SK-N-SH (cell line): Measurements from ENCODE around the gene MRPS7. TPM values are rescaled to one million over a fixed set of nuclear protein-coding genes. Genes with fewer than 3 reads are reported as not detected.

Experiments used
- CTCF ChIA-PET: fragments of 300-600, 350-600 bp; formaldehyde crosslinking; extraction: SDS; loops from one replicate; lab custom pipeline; 2021; lab: Yijun Ruan, JAX
- POLR2A ChIA-PET: fragments of 350-600 bp; sonication (Branson Sonifier 250); formaldehyde crosslinking; extraction: SDS; loops from one replicate; lab custom pipeline; 2020; ENCODE audit warnings: antibody characterized with exemption, inconsistent platforms; lab: Yijun Ruan, JAX
- DNase-seq: peaks from one replicate; pipeline ENCODE4 v3.0.0; 2012
- H2AFZ ChIP-seq: fragments of 200-600 bp; sonication (generic); 2 replicates; pipeline ENCODE4 v1.8.1; 2016; ENCODE audit warnings: antibody characterized with exemption, mild to moderate bottlenecking, low read depth
- H3F3A ChIP-seq: fragments of 200-600 bp; sonication (generic); replicated peaks from 2 replicates; pipeline ENCODE3; 2016; ENCODE audit warnings: antibody characterized with exemption, mild to moderate bottlenecking; ENCODE audit not compliant: insufficient read depth
- H3K27ac ChIP-seq, 2 experiments: fragments of 200-500 bp in 1 of 2; fragments of 200-600 bp in 1 of 2; sonication (Bioruptor generic) in 1 of 2; sonication (generic), shearing (Covaris generic) in 1 of 2; 2 replicates each; pipeline versions ENCODE4 v1.5.1 to v1.6.1; 2014 to 2016; ENCODE audit warnings: low read depth in 2 of 2, inconsistent platforms in 1 of 2, low read length in 1 of 2, mild to moderate bottlenecking in 1 of 2, mixed read lengths in 1 of 2
- H3K27me3 ChIP-seq: fragments of 200-600 bp; sonication (generic), shearing (Covaris generic); 2 replicates; pipeline ENCODE4 v1.6.1; 2016; ENCODE audit warnings: mixed run types; ENCODE audit not compliant: insufficient read depth
- H3K36me3 ChIP-seq, 2 experiments: fragments of 200-500 bp in 1 of 2; fragments of 200-600 bp in 1 of 2; sonication (Bioruptor generic) in 1 of 2; sonication (generic) in 1 of 2; replicated peaks in 1 of 2; 2 replicates each; pipeline versions ENCODE3 to v1.5.1; 2014 to 2016; ENCODE audit warnings: low read length in 1 of 2, mild to moderate bottlenecking in 1 of 2; ENCODE audit not compliant: insufficient read depth in 2 of 2, control insufficient read depth in 1 of 2
- H3K4me1 ChIP-seq, 2 experiments: fragments of 200-500 bp in 1 of 2; fragments of 200-600 bp in 1 of 2; sonication (Bioruptor generic) in 1 of 2; sonication (generic), shearing (Covaris generic) in 1 of 2; 2 replicates each; pipeline versions ENCODE4 v1.5.1 to v1.6.1; 2014 to 2016; ENCODE audit warnings: low read depth in 1 of 2, low read length in 1 of 2, mixed run types in 1 of 2; ENCODE audit not compliant: insufficient read depth in 2 of 2, control insufficient read depth in 1 of 2
- H3K4me2 ChIP-seq: fragments of 200-600 bp; sonication (generic), shearing (Covaris generic); 2 replicates; pipeline ENCODE4 v1.6.1; 2017; ENCODE audit warnings: mixed run types
- H3K4me3 ChIP-seq, 2 experiments: fragments of 200-500 bp in 1 of 2; fragments of 200-600 bp in 1 of 2; sonication (Bioruptor generic) in 1 of 2; sonication (generic), shearing (Covaris generic) in 1 of 2; 2 replicates each; pipeline versions ENCODE4 v1.5.1 to v1.8.1; 2014 to 2016; ENCODE audit warnings: low read depth in 2 of 2, inconsistent platforms in 1 of 2, low read length in 1 of 2, mild to moderate bottlenecking in 1 of 2, mixed read lengths in 1 of 2, moderate library complexity in 1 of 2
- H3K79me2 ChIP-seq: fragments of 200-600 bp; sonication (generic); 2 replicates; pipeline ENCODE4 v1.8.1; 2017; ENCODE audit warnings: mild to moderate bottlenecking; ENCODE audit not compliant: insufficient read depth
- H3K9ac ChIP-seq: fragments of 200-600 bp; sonication (generic); 2 replicates; pipeline ENCODE4 v1.6.1; 2017; ENCODE audit warnings: mixed run types
- H3K9me2 ChIP-seq: fragments of 200-600 bp; sonication (generic); 2 replicates; pipeline ENCODE4 v1.6.1; 2017; ENCODE audit warnings: mixed run types
- H3K9me3 ChIP-seq: fragments of 200-600 bp; sonication (generic); 2 replicates; pipeline ENCODE4 v1.6.1; 2017; ENCODE audit warnings: mixed run types, mild to moderate bottlenecking, moderate library complexity
- H4K20me1 ChIP-seq: fragments of 200-600 bp; sonication (generic); 2 replicates; pipeline ENCODE4 v1.6.1; 2017; ENCODE audit warnings: mild to moderate bottlenecking, mixed run types; ENCODE audit not compliant: insufficient read depth
- EP300 ChIP-seq, 2 experiments: IDR thresholded peaks; 2 replicates each; pipeline versions ENCODE4 v1.4.0 to v1.6.1; 2012; ENCODE audit warnings: borderline replicate concordance in 1 of 2, low read depth in 1 of 2, low read length in 1 of 2
- FOSL2 ChIP-seq: IDR thresholded peaks from 2 replicates; pipeline ENCODE4 v1.4.0; 2012; ENCODE audit warnings: low read depth, mild to moderate bottlenecking, moderate library complexity, borderline replicate concordance
- FOXJ3 ChIP-seq: sonication (generic); formaldehyde crosslinking; IDR thresholded peaks from 2 replicates; pipeline ENCODE4 v1.5.1; 2020; ENCODE audit warnings: mild to moderate bottlenecking, missing genetic modification reagents
- GABPA ChIP-seq: IDR thresholded peaks from 2 replicates; pipeline ENCODE4 v1.4.0; 2012; ENCODE audit warnings: low read depth, mild to moderate bottlenecking
- GATA2 ChIP-seq: sonication (generic); formaldehyde crosslinking; IDR thresholded peaks from 2 replicates; pipeline ENCODE4 v1.5.0; 2020; ENCODE audit warnings: mild to moderate bottlenecking, missing genetic modification reagents
- MXI1 ChIP-seq: IDR thresholded peaks from 2 replicates; pipeline ENCODE4 v1.6.1; 2012; ENCODE audit warnings: mild to moderate bottlenecking, low read depth, low read length, improper control_type of control experiment
- NRF1 ChIP-seq: IDR thresholded peaks from 2 replicates; pipeline ENCODE4 v1.6.1; 2012; ENCODE audit warnings: low read depth, mild to moderate bottlenecking, low read length
- POLR2AphosphoS5 ChIP-seq: IDR thresholded peaks from 2 replicates; pipeline ENCODE4 v1.6.1; 2012; ENCODE audit warnings: low read depth, low read length
- RCOR1 ChIP-seq: fragments of 150-350 bp; IDR thresholded peaks from 2 replicates; pipeline ENCODE4 v1.6.1; 2017; ENCODE audit warnings: antibody characterized with exemption, low read length
- REST ChIP-seq: IDR thresholded peaks from 2 replicates; pipeline ENCODE4 v1.6.1; 2012; ENCODE audit warnings: mild to moderate bottlenecking, low read depth, low read length, moderate library complexity
- SIN3A ChIP-seq: IDR thresholded peaks from 2 replicates; pipeline ENCODE4 v1.6.1; 2012; ENCODE audit warnings: low read depth, mild to moderate bottlenecking, low read length, moderate library complexity, borderline replicate concordance
- TAF1 ChIP-seq: IDR thresholded peaks from 2 replicates; pipeline ENCODE4 v1.6.1; 2012; ENCODE audit warnings: low read depth, mild to moderate bottlenecking, low read length, moderate library complexity, borderline replicate concordance
- TCF12 ChIP-seq: IDR thresholded peaks from 2 replicates; pipeline ENCODE4 v1.4.0; 2012
- ZBTB33 ChIP-seq: IDR thresholded peaks from 2 replicates; pipeline ENCODE4 v1.4.0; 2012; ENCODE audit warnings: low read depth, borderline replicate concordance
- WGBS: methylation state at CpG from one replicate; pipeline ENCODE4 v1.1.6; 2017; ENCODE audit warnings: low lambda C conversion rate; 5-methylcytosine and 5-hydroxymethylcytosine counted together
- polyA plus RNA-seq, 3 experiments: library from polyadenylated mRNA; depleted of rRNA; stranded (reverse); fragments of >200 nt; gene quantifications; 2 replicates each; pipeline ENCODE4 v1.2.3, GENCODE V29; 2012

The MRPS7 gene
- polyA plus RNA-seq, 1 of the 3 experiments (the other 2 are of a cell fraction): 82.8 TPM

- H3K79me2 ChIP-seq: no peaks in the 10 kb centered on the region
- H4K20me1 ChIP-seq: no peaks in the 10 kb centered on the region
- no peak for TF ChIP-seq GABPA
- TF ChIP-seq REST: no peak
- no peak for TF ChIP-seq SIN3A
- no peak for TF ChIP-seq ZBTB33
- TF ChIP-seq MXI1: no peak
- no peak for TF ChIP-seq EP300 (IDR thresholded peaks at IDR 0.05; ENCODE audit: borderline replicate concordance in 1 of 2, low read depth in 1 of 2, low read length in 1 of 2)
- no peak for TF ChIP-seq TAF1
- no peaks in the 10 kb centered on the region for H3K36me3 ChIP-seq
- H3K4me1 ChIP-seq: no peaks in the 10 kb centered on the region
- no peak overlapping the region for H3K27ac ChIP-seq
- H3K9me3 ChIP-seq: no peaks in the 10 kb centered on the region
- peaks cover 9% of the 10 kb centered on the region for H3F3A ChIP-seq
- no peak overlapping the region for H2AFZ ChIP-seq
- no peak overlapping the region for H3K9ac ChIP-seq
- DNase-seq: no peak
- 85% methylated on average over 17 of the region's 17 CpGs for WGBS
- no peak overlapping the region for H3K4me2 ChIP-seq
- POLR2A ChIA-PET: no interaction called here
- H3K9me2 ChIP-seq: no peaks in the 10 kb centered on the region
- no peaks in the 10 kb centered on the region for H3K27me3 ChIP-seq
- no peak overlapping the region for H3K4me3 ChIP-seq
- CTCF ChIA-PET: interaction anchor here (0.6 to 2.4 kb wide), 6 partner anchors 11 to 111 kb away, joined by 3 to 8 read pairs (median 4); partner anchors contain the start of genes GGA3, MIF4GD, MRPS7 and SLC25A19
These were observed 40.0 kb downstream of the MRPS7 start for GRCh38 chr17:75301502-75302206.

- DNase-seq: no peak
- no peaks in the 10 kb centered on the region for H3K9me2 ChIP-seq
- H3F3A ChIP-seq: no peaks in the 10 kb centered on the region
- no peak overlapping the region for H3K4me2 ChIP-seq
- H3K9ac ChIP-seq: no peak overlapping the region
- POLR2A ChIA-PET: no interaction called here
- H3K4me1 ChIP-seq: no peaks in the 10 kb centered on the region
- no peaks in the 10 kb centered on the region for H3K36me3 ChIP-seq
- H3K79me2 ChIP-seq: no peaks in the 10 kb centered on the region
- no peaks in the 10 kb centered on the region for H4K20me1 ChIP-seq
- no peaks in the 10 kb centered on the region for H3K27me3 ChIP-seq
- no peak overlapping the region for H3K27ac ChIP-seq
- no peak overlapping the region for H3K4me3 ChIP-seq
- H3K9me3 ChIP-seq: no peaks in the 10 kb centered on the region
- WGBS: 78% methylated on average over 13 of the region's 13 CpGs
- CTCF ChIA-PET: interaction anchor here (0.5 to 2.7 kb wide), 5 partner anchors 15 to 104 kb away, joined by 3 to 12 read pairs (median 7); partner anchors contain the start of gene SLC25A19
- H2AFZ ChIP-seq: no peak overlapping the region
- TF ChIP-seq GATA2 (CRISPR knock-in tag) (no peak), GABPA (no peak), RCOR1 (no peak), EP300 (IDR thresholded peaks at IDR 0.05; ENCODE audit: borderline replicate concordance in 1 of 2, low read depth in 1 of 2, low read length in 1 of 2) (no peak), REST (no peak), FOXJ3 (no peak), TCF12 (no peak), POLR2AphosphoS5 (no peak), FOSL2 (no peak), NRF1 (no peak)
These were observed 46.5 kb downstream of the MRPS7 start for GRCh38 chr17:75307957-75308731.
